ENCODE data around the gene NFIB. TPM values are rescaled to one million over a fixed set of nuclear protein-coding genes. Genes with fewer than 3 reads are reported as not detected.

Gene NFIB
- total RNA-seq, 1 experiment from 2014 or later = 12.5 TPM

DNA sequence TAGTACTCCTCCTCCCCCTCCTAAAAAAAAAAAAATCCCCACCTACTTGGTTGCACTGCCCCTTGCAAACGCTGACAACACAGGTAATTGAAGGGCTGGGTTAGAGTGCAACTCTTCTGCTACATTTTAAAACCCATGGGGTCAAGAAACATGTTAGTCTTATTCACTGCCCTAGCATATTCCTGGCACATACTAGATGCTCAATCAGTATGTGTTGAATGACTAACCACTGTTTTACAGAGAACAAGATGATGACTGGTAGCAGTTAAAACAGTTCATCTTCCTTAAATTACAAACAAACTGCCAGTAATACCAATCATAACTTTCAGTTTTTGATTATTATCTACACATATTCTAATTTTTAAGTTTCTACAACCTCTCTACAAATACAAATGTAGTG, 124.4 kb downstream of the NFIB start:
- TF ChIP-seq USF1 (CRISPR knock-in tag; IDR thresholded peaks at IDR 0.05) = no peak
- no peak for TF ChIP-seq ZNF423 (CRISPR knock-in tag; IDR thresholded peaks at IDR 0.05)
- TF ChIP-seq GABPB1 (CRISPR knock-in tag; IDR thresholded peaks at IDR 0.05) = no peak
- TF ChIP-seq, protein P1, sequence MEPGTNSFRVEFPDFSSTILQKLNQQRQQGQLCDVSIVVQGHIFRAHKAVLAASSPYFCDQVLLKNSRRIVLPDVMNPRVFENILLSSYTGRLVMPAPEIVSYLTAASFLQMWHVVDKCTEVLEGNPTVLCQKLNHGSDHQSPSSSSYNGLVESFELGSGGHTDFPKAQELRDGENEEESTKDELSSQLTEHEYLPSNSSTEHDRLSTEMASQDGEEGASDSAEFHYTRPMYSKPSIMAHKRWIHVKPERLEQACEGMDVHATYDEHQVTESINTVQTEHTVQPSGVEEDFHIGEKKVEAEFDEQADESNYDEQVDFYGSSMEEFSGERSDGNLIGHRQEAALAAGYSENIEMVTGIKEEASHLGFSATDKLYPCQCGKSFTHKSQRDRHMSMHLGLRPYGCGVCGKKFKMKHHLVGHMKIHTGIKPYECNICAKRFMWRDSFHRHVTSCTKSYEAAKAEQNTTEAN (CRISPR knock-in tag; IDR thresholded peaks at IDR 0.05) = no peak
- no peak for TF ChIP-seq PRRX2 (CRISPR knock-in tag; IDR thresholded peaks at IDR 0.05)
- TF ChIP-seq CREB1 (CRISPR knock-in tag; IDR thresholded peaks at IDR 0.05) = no peak
- no peak for TF ChIP-seq ATF1 (CRISPR knock-in tag; IDR thresholded peaks at IDR 0.05)
- no peak for TF ChIP-seq ZNF317 (CRISPR knock-in tag; IDR thresholded peaks at IDR 0.05; ENCODE audit: borderline replicate concordance, low read depth)
- TF ChIP-seq, protein P2, sequence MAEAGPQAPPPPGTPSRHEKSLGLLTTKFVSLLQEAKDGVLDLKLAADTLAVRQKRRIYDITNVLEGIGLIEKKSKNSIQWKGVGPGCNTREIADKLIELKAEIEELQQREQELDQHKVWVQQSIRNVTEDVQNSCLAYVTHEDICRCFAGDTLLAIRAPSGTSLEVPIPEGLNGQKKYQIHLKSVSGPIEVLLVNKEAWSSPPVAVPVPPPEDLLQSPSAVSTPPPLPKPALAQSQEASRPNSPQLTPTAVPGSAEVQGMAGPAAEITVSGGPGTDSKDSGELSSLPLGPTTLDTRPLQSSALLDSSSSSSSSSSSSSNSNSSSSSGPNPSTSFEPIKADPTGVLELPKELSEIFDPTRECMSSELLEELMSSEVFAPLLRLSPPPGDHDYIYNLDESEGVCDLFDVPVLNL (CRISPR knock-in tag; IDR thresholded peaks at IDR 0.05; ENCODE audit: borderline replicate concordance, low read depth) = no peak
- TF ChIP-seq, protein P3, sequence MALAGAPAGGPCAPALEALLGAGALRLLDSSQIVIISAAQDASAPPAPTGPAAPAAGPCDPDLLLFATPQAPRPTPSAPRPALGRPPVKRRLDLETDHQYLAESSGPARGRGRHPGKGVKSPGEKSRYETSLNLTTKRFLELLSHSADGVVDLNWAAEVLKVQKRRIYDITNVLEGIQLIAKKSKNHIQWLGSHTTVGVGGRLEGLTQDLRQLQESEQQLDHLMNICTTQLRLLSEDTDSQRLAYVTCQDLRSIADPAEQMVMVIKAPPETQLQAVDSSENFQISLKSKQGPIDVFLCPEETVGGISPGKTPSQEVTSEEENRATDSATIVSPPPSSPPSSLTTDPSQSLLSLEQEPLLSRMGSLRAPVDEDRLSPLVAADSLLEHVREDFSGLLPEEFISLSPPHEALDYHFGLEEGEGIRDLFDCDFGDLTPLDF (CRISPR knock-in tag; IDR thresholded peaks at IDR 0.05) = no peak
- TF ChIP-seq ZNF121 (CRISPR knock-in tag; IDR thresholded peaks at IDR 0.05) = no peak
- TF ChIP-seq NFATC4 (CRISPR knock-in tag; IDR thresholded peaks at IDR 0.05) = no peak
- TF ChIP-seq E2F5 (CRISPR knock-in tag; IDR thresholded peaks at IDR 0.05) = no peak
- TF ChIP-seq, protein P4, sequence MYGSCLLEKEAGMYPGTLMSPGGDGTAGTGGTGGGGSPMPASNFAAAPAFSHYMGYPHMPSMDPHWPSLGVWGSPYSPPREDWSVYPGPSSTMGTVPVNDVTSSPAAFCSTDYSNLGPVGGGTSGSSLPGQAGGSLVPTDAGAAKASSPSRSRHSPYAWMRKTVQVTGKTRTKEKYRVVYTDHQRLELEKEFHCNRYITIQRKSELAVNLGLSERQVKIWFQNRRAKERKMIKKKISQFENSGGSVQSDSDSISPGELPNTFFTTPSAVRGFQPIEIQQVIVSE (CRISPR knock-in tag; IDR thresholded peaks at IDR 0.05; ENCODE audit: borderline replicate concordance) = no peak
- TF ChIP-seq TCF7 (CRISPR knock-in tag; IDR thresholded peaks at IDR 0.05; ENCODE audit: low read depth) = no peak
- TF ChIP-seq, protein P5, sequence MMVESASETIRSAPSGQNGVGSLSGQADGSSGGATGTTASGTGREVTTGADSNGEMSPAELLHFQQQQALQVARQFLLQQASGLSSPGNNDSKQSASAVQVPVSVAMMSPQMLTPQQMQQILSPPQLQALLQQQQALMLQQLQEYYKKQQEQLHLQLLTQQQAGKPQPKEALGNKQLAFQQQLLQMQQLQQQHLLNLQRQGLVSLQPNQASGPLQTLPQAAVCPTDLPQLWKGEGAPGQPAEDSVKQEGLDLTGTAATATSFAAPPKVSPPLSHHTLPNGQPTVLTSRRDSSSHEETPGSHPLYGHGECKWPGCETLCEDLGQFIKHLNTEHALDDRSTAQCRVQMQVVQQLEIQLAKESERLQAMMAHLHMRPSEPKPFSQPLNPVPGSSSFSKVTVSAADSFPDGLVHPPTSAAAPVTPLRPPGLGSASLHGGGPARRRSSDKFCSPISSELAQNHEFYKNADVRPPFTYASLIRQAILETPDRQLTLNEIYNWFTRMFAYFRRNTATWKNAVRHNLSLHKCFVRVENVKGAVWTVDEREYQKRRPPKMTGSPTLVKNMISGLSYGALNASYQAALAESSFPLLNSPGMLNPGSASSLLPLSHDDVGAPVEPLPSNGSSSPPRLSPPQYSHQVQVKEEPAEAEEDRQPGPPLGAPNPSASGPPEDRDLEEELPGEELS (CRISPR knock-in tag; IDR thresholded peaks at IDR 0.05) = no peak
- TF ChIP-seq SP1 (CRISPR knock-in tag; conservative IDR thresholded peaks at IDR 0.05) = no peak
- TF ChIP-seq NR2C2 (CRISPR knock-in tag; IDR thresholded peaks at IDR 0.05) = no peak
- no peak for TF ChIP-seq FOXJ3 (CRISPR knock-in tag; IDR thresholded peaks at IDR 0.05; ENCODE audit: borderline replicate concordance)
- TF ChIP-seq GTF2I (CRISPR knock-in tag; conservative IDR thresholded peaks at IDR 0.05) = no peak
- POLR2A ChIA-PET = no interaction called here
- ATAC-seq = no peak

More for the DNA sequence above, 124.4 kb downstream of the NFIB start:
- CTCF ChIA-PET = no interaction called here
- no peaks in the 10 kb centered on the region; the same call in 1 of the 2 replicates for H3K36me3 Mint-ChIP-seq
- H3K27me3 Mint-ChIP-seq (ENCODE audit: low read depth) = no peaks in the 10 kb centered on the region
- H3K27ac Mint-ChIP-seq = no peak overlapping the region
- DNase-seq (ENCODE audit: low spot score) = no peak
- H3K9me3 Mint-ChIP-seq = no peaks in the 10 kb centered on the region
- no peak overlapping the region for H3K4me3 Mint-ChIP-seq
- peaks cover 16% of the 10 kb centered on the region for H3K4me1 Mint-ChIP-seq
